ENCODE measurements around the gene TMEM109. TPM values are rescaled to one million over a fixed set of nuclear protein-coding genes. Genes with fewer than 3 reads are reported as not detected.

Gene TMEM109
- total RNA-seq, 1 experiment from 2014 or later: 92.9 TPM

DNA sequence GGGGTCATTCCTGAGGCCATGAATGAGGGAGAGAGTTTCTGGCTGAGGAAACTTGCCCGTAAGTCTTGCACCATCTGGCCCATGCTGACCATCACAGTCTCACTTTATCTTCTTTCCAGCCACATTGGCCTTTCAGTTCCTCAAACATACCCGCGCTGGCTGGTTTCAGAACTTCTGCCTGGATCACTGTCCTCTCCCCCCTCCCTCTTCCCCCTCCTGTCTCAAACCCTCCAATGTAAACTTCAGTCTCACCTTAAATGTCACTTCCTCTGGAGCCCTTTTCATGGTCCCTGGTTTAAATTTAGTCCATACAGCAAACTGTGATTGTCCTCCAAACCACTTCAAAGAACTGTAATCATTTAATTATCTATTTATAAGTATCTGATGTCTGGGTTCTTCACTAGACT, 3.7 kb upstream of the TMEM109 start:
- no peak for DNase-seq (ENCODE audit: low spot score)

- DNase-seq (ENCODE audit: low spot score): no peak
These were observed 3.1 kb upstream of the TMEM109 start for GRCh38 chr11:60910711-60911380.

- no peak for DNase-seq (ENCODE audit: low spot score)
These were observed 1.6 kb upstream of the TMEM109 start for GRCh38 chr11:60912223-60912850.

DNA sequence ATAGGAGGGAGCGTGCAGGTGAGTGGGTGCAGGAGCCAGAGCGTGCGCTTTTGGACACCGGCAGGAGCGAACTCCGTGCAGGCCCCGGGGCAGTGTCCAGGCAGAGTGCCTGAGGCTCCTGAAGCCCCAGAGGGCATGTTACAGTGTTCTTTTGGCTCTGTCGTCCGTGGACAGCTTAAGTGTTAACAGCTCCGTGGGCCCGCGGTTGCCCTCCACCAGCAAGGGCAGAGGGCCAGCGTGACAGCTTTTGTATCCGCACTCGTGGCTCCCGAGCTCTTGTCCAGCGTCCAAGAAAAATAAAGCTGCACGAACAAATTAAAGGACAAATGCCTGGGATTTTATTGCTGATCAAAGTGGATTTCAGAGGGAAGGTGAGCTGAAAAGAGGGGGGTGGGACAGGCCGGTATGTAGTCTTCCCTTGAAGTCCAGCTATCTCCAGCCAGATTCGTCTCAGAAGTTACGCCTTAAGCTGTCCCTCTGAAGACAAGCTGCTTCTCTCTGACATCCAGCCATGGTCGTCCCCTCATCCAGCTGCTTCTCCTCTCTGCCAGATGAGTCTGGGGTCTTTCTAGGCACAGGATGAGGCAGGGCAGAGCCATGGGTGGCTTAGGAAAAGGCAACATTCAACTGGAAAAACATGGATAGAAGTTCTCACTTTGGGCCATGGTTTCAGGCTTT, 968 bp upstream of the TMEM109 start:
- no peak for DNase-seq (ENCODE audit: low spot score)

GRCh38 chr11:60914633-60915247, 782 bp downstream of the TMEM109 start:
- peak; percentile 12 for DNase-seq (ENCODE audit: low spot score)

DNA sequence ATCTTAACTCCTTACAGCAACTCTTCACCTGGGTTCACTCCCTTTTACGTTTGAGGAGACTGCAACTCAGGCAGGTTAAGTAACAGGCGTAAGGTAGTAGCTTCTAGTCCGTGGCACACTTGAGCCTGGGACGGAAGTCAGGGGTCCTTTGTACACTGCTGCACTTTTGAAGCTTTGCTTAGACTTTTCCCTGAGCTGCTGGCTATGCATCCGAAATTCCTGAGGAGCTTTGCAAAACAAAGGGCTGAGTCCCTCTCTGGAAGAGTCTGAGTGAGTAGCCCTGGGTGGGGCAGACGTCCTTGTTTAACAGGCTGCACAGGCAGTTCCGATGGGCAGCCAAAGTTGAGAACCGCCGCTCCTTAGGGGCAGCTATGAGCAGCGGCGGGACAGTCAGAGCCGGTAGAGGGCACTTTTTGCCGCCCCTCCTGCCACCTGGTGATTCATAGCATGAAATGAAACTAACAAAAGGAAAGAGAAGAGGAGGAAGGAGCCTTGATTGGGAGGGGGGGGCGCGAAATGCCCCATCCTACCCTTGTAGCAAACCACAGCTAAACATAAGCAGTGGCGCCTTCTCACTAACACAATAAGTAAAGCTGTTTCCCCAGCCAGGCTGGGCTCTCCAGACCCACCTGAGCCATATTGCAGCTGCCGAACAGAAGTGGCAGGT, 1.4 kb downstream of the TMEM109 start:
- peak; percentile 75 for DNase-seq (ENCODE audit: low spot score)

GRCh38 chr11:60916669-60917206, 2.8 kb downstream of the TMEM109 start:
- DNase-seq (ENCODE audit: low spot score): no peak

DNA sequence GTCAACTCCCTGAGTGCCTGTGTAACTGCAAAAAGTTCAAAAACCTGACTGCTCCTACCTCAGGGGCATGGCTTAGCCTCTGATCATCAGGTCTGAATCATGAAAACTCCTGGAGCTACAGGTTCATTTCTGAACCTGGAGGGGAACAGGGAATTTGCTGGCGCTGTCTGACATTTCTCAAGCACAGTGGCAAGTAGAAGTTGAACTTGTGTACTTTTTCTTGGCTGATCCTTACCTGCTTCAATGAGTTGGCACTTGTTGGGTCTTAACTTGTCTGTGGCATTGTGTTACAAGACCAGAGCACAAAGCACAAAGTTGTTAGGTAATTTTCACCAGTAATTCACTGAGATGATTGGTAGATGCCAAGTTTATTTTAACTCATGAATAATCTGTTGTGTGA, 3.3 kb downstream of the TMEM109 start:
- no peak for DNase-seq (ENCODE audit: low spot score)

- no peak for DNase-seq (ENCODE audit: low spot score)
These were observed 4.4 kb downstream of the TMEM109 start for GRCh38 chr11:60918251-60918938.

GRCh38 chr11:60918939-60919265, 4.9 kb downstream of the TMEM109 start:
- peak; percentile 45 for DNase-seq (ENCODE audit: low spot score)

GRCh38 chr11:60919320-60919719, 5.4 kb downstream of the TMEM109 start:
- DNase-seq (ENCODE audit: low spot score): no peak

DNA sequence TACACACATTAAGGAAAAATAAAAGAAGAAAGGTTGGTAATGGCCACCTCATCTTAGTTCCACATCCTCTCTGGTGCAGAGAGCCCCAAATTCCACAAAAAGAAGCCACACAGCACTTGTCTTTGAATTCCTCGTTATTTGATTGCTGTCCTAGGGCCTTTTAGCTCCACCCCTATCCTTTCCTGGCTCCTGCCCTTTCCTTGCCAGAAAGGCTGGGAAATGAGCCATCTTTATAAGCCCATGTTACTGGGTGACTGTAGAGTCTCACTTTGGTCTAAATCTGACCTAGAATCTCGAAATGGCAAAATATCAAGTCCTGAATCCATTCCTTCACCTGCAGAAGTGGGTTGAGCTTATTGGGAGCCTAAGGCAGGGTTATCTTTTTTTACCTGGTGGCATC, 6.0 kb downstream of the TMEM109 start:
- DNase-seq (ENCODE audit: low spot score): no peak

DNA sequence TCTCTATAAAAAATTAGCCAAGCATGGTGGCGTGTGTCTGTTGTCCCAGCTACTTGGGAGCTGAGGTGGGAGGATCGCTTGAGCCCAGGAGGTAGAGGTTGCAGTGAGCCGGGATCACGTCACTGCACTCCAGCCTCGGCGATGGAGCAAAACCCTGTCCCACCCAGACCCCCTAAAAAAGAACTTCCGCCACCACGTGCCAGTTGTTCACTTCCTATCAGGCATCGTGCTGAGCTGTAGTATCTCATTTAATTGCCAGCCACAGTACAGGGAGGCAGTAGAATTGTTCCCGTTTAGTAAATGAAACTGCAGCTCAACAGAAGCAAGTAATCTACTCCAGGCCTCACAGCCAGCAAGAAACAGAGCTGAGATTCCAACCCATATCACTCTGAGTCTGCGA, 7.3 kb downstream of the TMEM109 start:
- no peak for DNase-seq (ENCODE audit: low spot score)

- DNase-seq (ENCODE audit: low spot score): no peak
These were observed 7.9 kb downstream of the TMEM109 start for GRCh38 chr11:60921777-60922335.

DNA sequence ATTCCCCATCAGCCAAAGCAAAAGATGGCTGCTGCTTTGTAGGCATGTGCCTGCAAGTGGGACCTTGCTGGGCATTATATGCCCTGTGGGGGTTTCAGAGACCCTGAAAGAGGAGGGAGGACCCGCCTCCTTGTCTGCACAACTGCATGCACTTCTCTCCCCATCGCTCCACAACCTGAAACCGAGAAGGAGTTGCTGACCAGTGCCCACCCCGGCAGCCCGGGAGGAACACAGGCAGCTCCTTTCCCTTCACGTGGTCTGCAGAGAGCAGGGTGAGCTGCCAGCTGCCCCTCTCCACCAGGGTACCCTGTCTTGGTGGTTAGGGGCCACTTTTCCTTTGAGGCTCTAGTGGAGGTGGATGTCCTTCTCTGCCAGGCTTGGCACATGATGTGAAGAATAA, 8.9 kb downstream of the TMEM109 start:
- DNase-seq (ENCODE audit: low spot score): no peak

GRCh38 chr11:60923326-60923725, 9.4 kb downstream of the TMEM109 start:
- DNase-seq (ENCODE audit: low spot score): no peak

DNA sequence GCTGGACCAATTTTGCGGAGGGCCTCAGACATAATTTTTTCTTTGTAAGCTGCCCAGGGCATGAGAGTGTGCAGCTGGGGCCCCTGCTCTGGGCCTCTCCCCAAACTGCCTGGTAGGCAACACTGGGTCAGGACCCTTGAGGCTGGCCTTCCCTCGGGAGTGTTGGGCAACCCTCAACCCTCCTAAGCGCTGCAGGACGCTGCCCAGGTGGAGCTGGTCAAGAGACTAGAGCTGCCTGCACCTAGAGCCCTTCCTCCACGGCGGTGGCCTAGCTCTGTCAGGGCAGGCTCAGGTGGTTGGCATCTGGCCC, 9.8 kb downstream of the TMEM109 start:
- DNase-seq (ENCODE audit: low spot score): no peak

GRCh38 chr11:60924110-60924905, 10.3 kb downstream of the TMEM109 start, which contains the start of gene TMEM132A:
Gene TMEM132A (plus strand): TSS chr11:60924460. CDS start chr11:60924634, 174 bp downstream.
- peak; percentile 57 for DNase-seq (ENCODE audit: low spot score)

GRCh38 chr11:60924906-60925853, 11.2 kb downstream of the TMEM109 start:
- peak; percentile 18 for DNase-seq (ENCODE audit: low spot score)

Data from A172 (cell line).